Body of pancreas (tissue), 4 donors: ENCODE results near the gene PHPT1. TPM values are rescaled to one million over a fixed set of nuclear protein-coding genes. Genes with fewer than 3 reads are reported as not detected.
A peak's percentile ranks its signal among the peaks of the same experiment; 100 is the strongest.
"Not testable (repeated sequence)": the region's sequence is repeated elsewhere in the genome, so short reads cannot be mapped to it uniquely, and the experiment has no call there.

Experiments used
- ATAC-seq: fragments of 150-250 bp; one replicate; pipeline ENCODE4 v1.9.1; 2016
- DNase-seq, 4 donors: peaks; one replicate each; pipeline ENCODE4 v3.0.0-alpha.2; 2019
- H3K27ac ChIP-seq, 4 donors: fragments of 200-600 bp; sonication (generic); 1 replicate in 3 of 4; 2 replicates in 1 of 4; pipeline versions ENCODE4 v1.5.1 to v1.6.1; 2016 to 2019; ENCODE audit warnings: mild to moderate bottlenecking in 1 of 4, mixed read lengths in 1 of 4, moderate library complexity in 1 of 4
- H3K27me3 ChIP-seq, 2 donors: fragments of 200-600 bp; sonication (generic); one replicate each; pipeline ENCODE4 v1.6.0; 2016; ENCODE audit warnings: mild to moderate bottlenecking in 1 of 2
- H3K36me3 ChIP-seq, 2 donors: fragments of 200-600 bp; sonication (generic); replicated peaks in 1 of 2; 2 replicates each; pipeline ENCODE4 v1.5.1; 2016; ENCODE audit warnings: low read depth in 2 of 2; ENCODE audit not compliant: insufficient read depth in 1 of 2
- H3K4me1 ChIP-seq: fragments of 200-600 bp; sonication (generic); one replicate; pipeline ENCODE4 v1.6.0; 2016
- H3K4me3 ChIP-seq, 2 donors: fragments of 200-600 bp; sonication (generic); 1 replicate in 1 of 2; 2 replicates in 1 of 2; pipeline ENCODE4 v1.5.1; 2016 to 2019
- H3K9me3 ChIP-seq, 3 donors: fragments of 200-600 bp; sonication (generic); 1 replicate in 2 of 3; 2 replicates in 1 of 3; pipeline ENCODE4 v1.5.1; 2016
- POLR2A ChIP-seq, 3 donors: fragments of 450-650 bp; IDR thresholded peaks; one replicate each; pipeline ENCODE4 v1.6.1; 2016; ENCODE audit warnings: antibody characterized with exemption in 3 of 3, mild to moderate bottlenecking in 2 of 3
- WGBS, 2 donors: methylation state at CpG; one replicate each; pipeline ENCODE4 v1.1.5; 2017; 5-methylcytosine and 5-hydroxymethylcytosine counted together
- intact Hi-C: fragments of 100-400 bp; cut with DNase I; formaldehyde crosslinking; loops from one replicate; pipeline ENCODE4 v1.15.1; 2023
- total RNA-seq, 2 donors: library from RNA; depleted of rRNA; stranded (reverse); fragments of >200 nt; gene quantifications; one replicate each; pipeline ENCODE4 v1.1.0, GENCODE V29; 2016
- TF ChIP-seq, protein P1 (sequence below), 7 experiments: fragments of 450-650 bp in 4 of 7; fragments of 200-600 bp in 3 of 7; sonication (generic) in 3 of 7; IDR thresholded peaks; one replicate each; pipeline ENCODE4 v1.5.1; 2016 to 2019; ENCODE audit warnings: antibody characterized with exemption in 7 of 7

The PHPT1 gene
- total RNA-seq, 2 donors from 2014 or later: 60.6 to 65.6 TPM

DNA sequence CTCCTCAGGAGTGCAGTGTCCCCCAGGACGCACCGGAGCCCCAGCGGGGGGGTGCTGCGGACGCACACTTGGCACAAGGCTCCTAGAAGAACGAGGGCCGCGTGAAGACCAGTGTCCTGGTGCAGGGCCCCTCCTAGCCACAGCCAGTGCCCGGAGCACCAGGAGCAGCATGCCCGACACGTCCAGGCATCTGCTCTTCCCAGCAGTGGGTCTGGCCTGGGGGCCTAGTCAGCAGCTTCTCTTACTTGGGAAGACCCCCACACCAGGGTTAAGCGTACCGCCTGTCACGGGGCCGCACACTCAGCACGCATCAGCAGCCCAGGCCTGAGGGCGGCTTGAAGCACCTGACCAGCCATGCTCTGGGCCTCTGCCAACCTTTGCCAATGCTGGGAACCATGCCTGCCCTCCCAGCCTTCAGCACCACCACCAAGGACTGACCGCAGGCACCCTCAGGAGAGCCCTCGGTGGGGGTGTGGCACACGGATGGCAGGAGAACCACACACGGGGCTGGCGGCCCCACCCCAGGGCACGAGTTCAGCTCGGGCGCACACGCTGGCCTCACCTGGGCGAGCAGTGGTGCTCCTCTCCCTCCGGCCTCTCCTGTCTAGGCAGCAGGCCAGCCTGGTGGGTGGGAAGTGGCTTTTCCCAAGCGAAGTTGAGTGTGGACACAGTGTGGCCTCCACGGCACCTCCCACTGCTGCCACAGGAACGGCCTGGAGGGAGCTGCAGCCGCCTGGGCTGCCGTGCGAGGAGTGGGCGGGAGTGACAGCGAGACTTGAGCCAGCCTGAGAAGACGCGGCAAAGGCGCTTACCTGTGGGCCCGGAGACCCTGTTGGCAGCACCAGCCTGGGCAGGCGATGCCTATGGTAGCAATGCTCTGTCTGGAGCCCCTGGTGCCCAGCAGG, 19.0 kb upstream of the PHPT1 start:
- DNase-seq (peak in 3 of 4 donors; percentile 1 to 13 (median 11)), ATAC-seq (no peak)
- 89 to 93% methylated on average over 20 to 41 of the region's 41 CpGs for WGBS, 2 donors
- Histone ChIP-seq H3K4me3 (no peak overlapping the region), H3K4me1 (peaks cover 20% of the 10 kb centered on the region), H3K27ac (no peak overlapping the region), H3K36me3 (peaks cover 0 to 20% of the 10 kb centered on the region in 2 donors), H3K9me3 (no peaks in the 10 kb centered on the region), H3K27me3 (no peaks in the 10 kb centered on the region)
- no peak for TF ChIP-seq POLR2A (IDR thresholded peaks at IDR 0.05)
- TF ChIP-seq, protein P1, sequence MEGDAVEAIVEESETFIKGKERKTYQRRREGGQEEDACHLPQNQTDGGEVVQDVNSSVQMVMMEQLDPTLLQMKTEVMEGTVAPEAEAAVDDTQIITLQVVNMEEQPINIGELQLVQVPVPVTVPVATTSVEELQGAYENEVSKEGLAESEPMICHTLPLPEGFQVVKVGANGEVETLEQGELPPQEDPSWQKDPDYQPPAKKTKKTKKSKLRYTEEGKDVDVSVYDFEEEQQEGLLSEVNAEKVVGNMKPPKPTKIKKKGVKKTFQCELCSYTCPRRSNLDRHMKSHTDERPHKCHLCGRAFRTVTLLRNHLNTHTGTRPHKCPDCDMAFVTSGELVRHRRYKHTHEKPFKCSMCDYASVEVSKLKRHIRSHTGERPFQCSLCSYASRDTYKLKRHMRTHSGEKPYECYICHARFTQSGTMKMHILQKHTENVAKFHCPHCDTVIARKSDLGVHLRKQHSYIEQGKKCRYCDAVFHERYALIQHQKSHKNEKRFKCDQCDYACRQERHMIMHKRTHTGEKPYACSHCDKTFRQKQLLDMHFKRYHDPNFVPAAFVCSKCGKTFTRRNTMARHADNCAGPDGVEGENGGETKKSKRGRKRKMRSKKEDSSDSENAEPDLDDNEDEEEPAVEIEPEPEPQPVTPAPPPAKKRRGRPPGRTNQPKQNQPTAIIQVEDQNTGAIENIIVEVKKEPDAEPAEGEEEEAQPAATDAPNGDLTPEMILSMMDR (IDR thresholded peaks at IDR 0.05): no peak
- intact Hi-C loops: no loop called here

DNA sequence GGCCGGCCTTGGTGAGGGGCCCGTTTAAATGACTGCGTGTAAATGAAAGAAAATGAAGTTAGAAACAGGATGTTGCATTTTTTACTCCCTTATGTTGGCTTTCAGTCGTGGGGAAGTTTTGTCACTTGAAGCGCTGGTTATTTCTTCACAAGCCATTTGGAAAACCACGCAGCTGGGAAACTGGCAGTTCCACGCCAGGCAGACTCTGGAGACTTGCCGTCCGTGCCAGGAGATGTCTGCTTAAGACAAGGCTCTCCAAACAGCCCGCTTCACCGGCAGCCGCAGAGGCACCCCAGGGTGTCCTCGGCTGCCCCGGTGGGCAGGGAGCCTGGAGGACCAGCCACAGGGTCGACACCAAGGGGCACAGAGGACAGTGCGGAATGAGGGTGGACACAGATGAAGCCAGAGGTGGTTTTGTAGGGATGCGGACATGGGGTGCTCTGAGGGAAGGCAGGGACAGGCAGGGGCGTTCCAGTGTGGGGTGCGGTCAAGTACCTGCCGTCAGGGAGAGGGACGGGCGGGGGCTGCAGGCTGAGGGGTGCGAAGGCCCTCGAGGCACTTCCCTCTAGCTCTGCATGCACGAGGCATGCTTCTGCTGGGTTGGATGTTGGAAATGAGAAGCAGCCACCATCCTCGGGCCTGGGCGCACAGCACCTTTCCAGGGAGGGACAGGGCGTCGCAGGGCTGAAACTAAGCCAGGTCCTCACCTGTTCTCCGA, 18.0 kb upstream of the PHPT1 start:
- H3K4me3 ChIP-seq: no peak overlapping the region
- no peaks in the 10 kb centered on the region for H3K9me3 ChIP-seq
- ATAC-seq (no peak), DNase-seq (peak in 1 of 4 donors; percentile 10)
- peaks cover 0 to 20% of the 10 kb centered on the region in 2 donors for H3K36me3 ChIP-seq
- 90 to 91% methylated on average over 28 of the region's 30 CpGs for WGBS, 2 donors
- TF ChIP-seq POLR2A (IDR thresholded peaks at IDR 0.05): no peak
- TF ChIP-seq, protein P1 (IDR thresholded peaks at IDR 0.05): no peak
- peaks cover 20% of the 10 kb centered on the region for H3K4me1 ChIP-seq
- H3K27me3 ChIP-seq: no peaks in the 10 kb centered on the region
- H3K27ac ChIP-seq: no peak overlapping the region
- intact Hi-C loops: no loop called here

DNA sequence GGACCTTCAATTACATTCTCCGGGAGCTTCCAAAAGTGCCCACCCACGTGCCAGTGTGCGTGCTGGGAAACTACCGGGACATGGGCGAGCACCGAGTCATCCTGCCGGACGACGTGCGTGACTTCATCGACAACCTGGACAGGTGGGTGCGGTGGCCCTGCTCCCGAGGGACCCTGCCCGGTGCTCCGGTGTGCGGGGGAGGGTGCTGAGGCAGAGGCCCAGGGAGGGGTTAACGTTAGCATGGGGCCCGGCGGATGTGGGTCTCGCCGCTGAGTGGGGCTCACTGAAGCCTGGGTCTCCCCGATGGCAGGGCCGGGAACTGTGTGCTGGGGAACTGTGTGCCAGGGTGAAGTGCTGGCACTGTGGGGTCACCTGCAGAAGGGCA, 17.5 kb upstream of the PHPT1 start:
- H3K9me3 ChIP-seq: no peaks in the 10 kb centered on the region
- WGBS, 2 donors: 90 to 97% methylated on average over 6 to 23 of the region's 23 CpGs
- no peaks in the 10 kb centered on the region for H3K27me3 ChIP-seq
- TF ChIP-seq, protein P1 (IDR thresholded peaks at IDR 0.05): no peak
- TF ChIP-seq POLR2A (IDR thresholded peaks at IDR 0.05): no peak
- intact Hi-C loops: no loop called here
- H3K36me3 ChIP-seq: peaks cover 0 to 20% of the 10 kb centered on the region in 2 donors
- DNase-seq: peak in 2 of 4 donors; percentile 11
- no peak overlapping the region for H3K27ac ChIP-seq
- no peak overlapping the region for H3K4me3 ChIP-seq
- peaks cover 14% of the 10 kb centered on the region for H3K4me1 ChIP-seq
- no peak for ATAC-seq

DNA sequence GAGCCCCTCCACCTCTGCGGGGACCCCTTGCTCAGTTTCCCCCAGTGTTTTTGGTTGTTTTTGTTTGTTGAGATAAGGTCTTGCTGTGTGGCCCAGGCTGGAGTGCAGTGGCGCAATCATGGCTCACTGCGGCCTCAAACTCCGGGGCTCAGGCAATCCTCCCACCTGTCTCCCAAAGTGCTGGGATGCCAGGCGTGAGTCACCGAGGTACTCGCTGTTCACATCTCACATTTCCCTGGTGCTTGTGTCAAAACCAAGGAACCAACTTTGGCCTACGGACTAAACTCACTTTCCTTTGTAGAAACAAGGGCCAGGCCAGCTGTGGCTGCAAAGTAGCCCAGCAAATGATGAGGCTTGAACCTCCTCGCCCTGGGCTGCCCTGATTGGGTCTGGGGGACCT, 16.6 kb upstream of the PHPT1 start:
- intact Hi-C loops: no loop called here
- Histone ChIP-seq H3K36me3 (peaks cover 0 to 20% of the 10 kb centered on the region in 2 donors), H3K27ac (no peak overlapping the region), H3K4me3 (no peak overlapping the region), H3K9me3 (no peaks in the 10 kb centered on the region), H3K27me3 (no peaks in the 10 kb centered on the region), H3K4me1 (peaks cover 6% of the 10 kb centered on the region)
- ATAC-seq (no peak), DNase-seq (no peak)
- WGBS, 2 donors: 86 to 88% methylated on average over 8 to 9 of the region's 9 CpGs
- no peak for TF ChIP-seq POLR2A (IDR thresholded peaks at IDR 0.05)
- TF ChIP-seq, protein P1 (IDR thresholded peaks at IDR 0.05): no peak

DNA sequence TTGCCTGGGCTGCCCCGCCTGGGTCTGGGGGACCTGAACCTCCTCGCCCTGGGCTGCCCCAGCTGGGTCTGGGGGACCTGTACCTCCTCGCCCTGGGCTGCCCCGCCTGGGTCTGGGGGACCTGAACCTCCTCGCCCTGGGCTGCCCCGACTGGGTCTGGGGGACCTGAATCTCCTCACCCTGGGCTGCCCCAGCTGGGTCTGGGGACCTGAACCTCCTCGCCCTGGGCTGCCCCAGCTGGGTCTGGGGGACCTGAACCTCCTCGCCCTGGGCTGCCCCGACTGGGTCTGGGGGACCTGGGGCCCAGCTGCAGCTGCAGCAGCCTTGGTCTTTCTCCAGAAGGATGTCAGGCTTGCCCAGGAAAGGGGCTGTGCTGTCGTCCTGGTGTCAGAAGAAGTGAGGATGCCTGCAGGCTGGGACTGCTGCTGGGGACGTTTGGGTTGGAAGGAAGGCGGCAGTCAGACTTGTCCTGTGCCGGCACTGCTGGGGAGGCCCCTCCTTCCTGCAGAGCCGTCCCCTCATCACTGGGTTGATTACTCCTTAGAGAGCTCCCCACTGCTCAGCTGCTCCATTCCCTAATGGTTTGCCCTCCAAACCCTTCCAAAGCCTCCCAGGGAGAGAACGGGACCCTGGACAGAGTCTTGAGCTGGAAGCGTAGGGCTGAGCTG, 15.7 kb upstream of the PHPT1 start:
- H3K27me3 ChIP-seq, H3K4me1 ChIP-seq, DNase-seq, H3K27ac ChIP-seq, H3K9me3 ChIP-seq, ATAC-seq, H3K4me3 ChIP-seq, intact Hi-C loops: not testable (repeated sequence)
- H3K36me3 ChIP-seq: peaks cover 0 to 20% of the 10 kb centered on the region in 2 donors
- 81 to 90% methylated on average over 2 to 9 of the region's 16 CpGs for WGBS, 2 donors
